PC-9 (cell line): ENCODE data around the gene HLA-DRB1. TPM values are rescaled to one million over a fixed set of nuclear protein-coding genes. Genes with fewer than 3 reads are reported as not detected.

Source experiments
- BruUV-seq: library from RNA; stranded (reverse); fragments of 400-500 nt; replicated peaks from 2 replicates; lab custom pipeline; 2021; lab: Mats Ljungman, UMichigan
- CTCF ChIA-PET: fragments of 300-600 bp; sonication (Branson Sonifier 250); formaldehyde crosslinking; loops from one replicate; lab custom pipeline; 2022; ENCODE audit warnings: antibody characterized with exemption; lab: Charles Lee
- POLR2A ChIA-PET: fragments of 300-600 bp; sonication (Branson Sonifier 250); formaldehyde crosslinking; loops from one replicate; lab custom pipeline; 2022; ENCODE audit warnings: antibody characterized with exemption; ENCODE audit not compliant: unreplicated experiment; lab: Charles Lee
- DNase-seq, 2 experiments: peaks; one replicate each; pipeline versions ENCODE4 v3.0.0 to v3.0.0-alpha.2; 2015 to 2022; ENCODE audit warnings: mixed read lengths in 1 of 2
- H2AFZ ChIP-seq: fragments of 200-600 bp; sonication (generic); 2 replicates; pipeline ENCODE4 v1.8.1; 2017; ENCODE audit warnings: antibody characterized with exemption
- H3F3A ChIP-seq: fragments of 200-600 bp; sonication (generic); 2 replicates; pipeline ENCODE4 v1.8.1; 2017; ENCODE audit warnings: antibody characterized with exemption, mild to moderate bottlenecking, low read depth; ENCODE audit not compliant: insufficient read depth
- H3K27ac ChIP-seq: fragments of 200-600 bp; sonication (generic); 2 replicates; pipeline ENCODE4 v1.6.1; 2016; ENCODE audit warnings: mixed run types
- H3K27me3 ChIP-seq: fragments of 200-600 bp; sonication (generic); 2 replicates; pipeline ENCODE4 v1.6.1; 2016; ENCODE audit warnings: low read depth, mixed run types; ENCODE audit not compliant: insufficient read depth
- H3K36me3 ChIP-seq: fragments of 200-600 bp; sonication (generic); 2 replicates; pipeline ENCODE4 v1.6.1; 2016; ENCODE audit warnings: low read depth, mixed run types
- H3K4me1 ChIP-seq: fragments of 200-600 bp; sonication (generic); replicated peaks from 2 replicates; pipeline ENCODE4 v1.6.1; 2016; ENCODE audit warnings: mixed run types; ENCODE audit not compliant: insufficient read depth
- H3K4me2 ChIP-seq: fragments of 200-600 bp; sonication (generic); 2 replicates; pipeline ENCODE4 v1.6.1; 2017; ENCODE audit warnings: mixed run types
- H3K4me3 ChIP-seq: fragments of 200-600 bp; sonication (generic); 2 replicates; pipeline ENCODE4 v1.6.1; 2016; ENCODE audit warnings: mixed run types
- H3K79me2 ChIP-seq: fragments of 200-600 bp; sonication (generic); 2 replicates; pipeline ENCODE4 v1.6.1; 2017; ENCODE audit warnings: low read depth, mixed run types
- H3K9me2 ChIP-seq: fragments of 200-600 bp; sonication (generic); 2 replicates; pipeline ENCODE4 v1.8.1; 2017; ENCODE audit warnings: mild to moderate bottlenecking; ENCODE audit not compliant: insufficient read depth
- H3K9me3 ChIP-seq: fragments of 200-600 bp; sonication (generic); 2 replicates; pipeline ENCODE4 v1.8.1; 2016; ENCODE audit warnings: low read depth; ENCODE audit not compliant: insufficient read depth
- H4K20me1 ChIP-seq: fragments of 200-600 bp; sonication (generic); 2 replicates; pipeline ENCODE4 v1.8.1; 2017; ENCODE audit not compliant: insufficient read depth
- EZH2 ChIP-seq: fragments of 200-600 bp; sonication (generic); IDR thresholded peaks from 2 replicates; pipeline ENCODE4 v1.8.0; 2017; ENCODE audit warnings: antibody characterized with exemption, low read depth
- intact Hi-C: fragments of 100-400 bp; cut with micrococcal nuclease; formaldehyde crosslinking; loops from one replicate; pipeline ENCODE4 v1.10.0; 2022; ENCODE audit not compliant: unreplicated experiment
- total RNA-seq: library from RNA; stranded (reverse); gene quantifications from 2 replicates; pipeline ENCODE4 v1.2.3, GENCODE V29; 2021
- TF ChIP-seq, protein P1 (sequence below): fragments of 200-600 bp; sonication (generic); conservative IDR thresholded peaks from 2 replicates; pipeline ENCODE4 v1.6.1; 2017; ENCODE audit warnings: mixed run types, antibody characterized with exemption, mild to moderate bottlenecking, moderate library complexity

HLA-DRB1 gene
- total RNA-seq, 1 experiment from 2014 or later = 3.1 TPM

DNA sequence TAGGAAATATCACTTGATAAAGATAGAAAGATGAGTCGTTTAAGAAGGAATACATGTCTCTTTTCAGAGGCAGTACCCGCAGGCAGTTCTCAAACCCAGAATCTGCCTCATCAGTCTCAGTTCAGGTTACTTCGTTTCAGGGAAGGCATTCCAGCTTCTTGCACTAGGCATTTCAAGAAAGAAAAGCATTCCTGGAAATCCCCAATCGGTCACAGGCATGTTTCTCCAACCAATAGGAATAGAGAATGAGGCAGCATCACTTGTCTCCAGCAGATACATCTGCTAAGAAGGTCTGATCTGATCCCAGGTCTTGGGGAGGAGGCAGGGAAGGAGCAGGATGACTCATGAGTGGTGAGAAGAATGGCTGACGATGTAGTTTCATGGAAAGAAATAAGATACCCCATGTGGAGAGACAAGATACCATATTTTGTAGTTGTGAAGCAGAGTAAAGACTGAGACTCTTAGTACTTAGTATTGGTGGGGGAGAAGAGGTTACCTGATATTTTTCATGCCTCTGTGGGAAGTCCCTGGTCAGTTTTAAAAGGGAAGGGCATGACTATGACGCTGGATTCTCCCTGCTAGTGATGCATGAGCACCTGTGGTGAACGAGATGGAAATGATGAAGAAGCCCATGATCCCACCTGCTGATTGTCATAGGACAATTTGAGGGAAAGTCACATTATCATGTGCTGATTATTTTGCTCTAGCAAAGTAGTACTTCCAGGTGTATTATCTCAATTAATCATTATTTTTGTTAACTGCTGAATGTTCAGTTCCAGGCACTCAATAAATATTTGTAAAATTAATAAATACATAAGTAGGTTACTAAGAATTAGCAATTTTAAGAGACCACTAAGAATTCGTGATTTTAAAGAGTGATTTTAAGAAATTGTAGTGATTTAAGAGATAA lies 20.3 kb upstream of the HLA-DRB1 start:
- Histone ChIP-seq H3K36me3 (no peaks in the 10 kb centered on the region), H3K9me3 (no peaks in the 10 kb centered on the region), H4K20me1 (no peaks in the 10 kb centered on the region), H3K4me3 (no peak overlapping the region), H3K27me3 (peaks cover 3% of the 10 kb centered on the region), H3F3A (no peaks in the 10 kb centered on the region), H3K27ac (no peak overlapping the region), H2AFZ (no peak overlapping the region), H3K9me2 (no peaks in the 10 kb centered on the region; the same call in 1 of the 2 replicates), H3K4me1 (no peaks in the 10 kb centered on the region), H3K79me2 (no peaks in the 10 kb centered on the region), H3K4me2 (no peak overlapping the region)
- peak; percentile 61 to 72 for DNase-seq
- POLR2A ChIA-PET = no interaction called here
- TF ChIP-seq, protein P1, sequence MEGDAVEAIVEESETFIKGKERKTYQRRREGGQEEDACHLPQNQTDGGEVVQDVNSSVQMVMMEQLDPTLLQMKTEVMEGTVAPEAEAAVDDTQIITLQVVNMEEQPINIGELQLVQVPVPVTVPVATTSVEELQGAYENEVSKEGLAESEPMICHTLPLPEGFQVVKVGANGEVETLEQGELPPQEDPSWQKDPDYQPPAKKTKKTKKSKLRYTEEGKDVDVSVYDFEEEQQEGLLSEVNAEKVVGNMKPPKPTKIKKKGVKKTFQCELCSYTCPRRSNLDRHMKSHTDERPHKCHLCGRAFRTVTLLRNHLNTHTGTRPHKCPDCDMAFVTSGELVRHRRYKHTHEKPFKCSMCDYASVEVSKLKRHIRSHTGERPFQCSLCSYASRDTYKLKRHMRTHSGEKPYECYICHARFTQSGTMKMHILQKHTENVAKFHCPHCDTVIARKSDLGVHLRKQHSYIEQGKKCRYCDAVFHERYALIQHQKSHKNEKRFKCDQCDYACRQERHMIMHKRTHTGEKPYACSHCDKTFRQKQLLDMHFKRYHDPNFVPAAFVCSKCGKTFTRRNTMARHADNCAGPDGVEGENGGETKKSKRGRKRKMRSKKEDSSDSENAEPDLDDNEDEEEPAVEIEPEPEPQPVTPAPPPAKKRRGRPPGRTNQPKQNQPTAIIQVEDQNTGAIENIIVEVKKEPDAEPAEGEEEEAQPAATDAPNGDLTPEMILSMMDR = no peak
- TF ChIP-seq EZH2 = no peak
- no TSS peak for BruUV-seq
- intact Hi-C loops = no loop called here
- CTCF ChIA-PET = no interaction called here

DNA sequence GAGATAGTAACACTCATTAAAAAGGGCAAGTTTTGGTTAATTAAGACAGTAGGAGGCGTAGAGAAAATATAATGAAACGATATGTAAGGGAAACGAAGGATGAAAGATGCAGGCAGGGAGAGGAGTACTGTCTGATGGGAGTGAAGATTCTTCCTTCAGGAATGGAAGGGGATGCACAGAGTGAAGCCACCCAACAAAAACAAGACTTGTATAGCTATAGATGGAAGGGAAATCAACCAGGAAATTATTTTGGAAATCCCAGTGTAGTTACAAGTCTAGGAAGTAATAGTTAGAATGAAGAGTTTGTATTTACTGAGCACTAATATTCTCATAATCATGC lies 19.7 kb upstream of the HLA-DRB1 start:
- Histone ChIP-seq H3K27me3 (peaks cover 7% of the 10 kb centered on the region), H3K79me2 (no peaks in the 10 kb centered on the region), H3F3A (no peaks in the 10 kb centered on the region), H3K4me3 (no peak overlapping the region), H3K4me2 (no peak overlapping the region), H4K20me1 (no peaks in the 10 kb centered on the region), H3K9me3 (no peaks in the 10 kb centered on the region), H2AFZ (no peak overlapping the region), H3K36me3 (no peaks in the 10 kb centered on the region), H3K4me1 (no peaks in the 10 kb centered on the region), H3K27ac (no peak overlapping the region), H3K9me2 (no peaks in the 10 kb centered on the region; the same call in 1 of the 2 replicates)
- DNase-seq = no peak
- POLR2A ChIA-PET = no interaction called here
- intact Hi-C loops = no loop called here
- CTCF ChIA-PET = no interaction called here
- BruUV-seq = no TSS peak
- no peak for TF ChIP-seq EZH2
- TF ChIP-seq, protein P1 = no peak

DNA sequence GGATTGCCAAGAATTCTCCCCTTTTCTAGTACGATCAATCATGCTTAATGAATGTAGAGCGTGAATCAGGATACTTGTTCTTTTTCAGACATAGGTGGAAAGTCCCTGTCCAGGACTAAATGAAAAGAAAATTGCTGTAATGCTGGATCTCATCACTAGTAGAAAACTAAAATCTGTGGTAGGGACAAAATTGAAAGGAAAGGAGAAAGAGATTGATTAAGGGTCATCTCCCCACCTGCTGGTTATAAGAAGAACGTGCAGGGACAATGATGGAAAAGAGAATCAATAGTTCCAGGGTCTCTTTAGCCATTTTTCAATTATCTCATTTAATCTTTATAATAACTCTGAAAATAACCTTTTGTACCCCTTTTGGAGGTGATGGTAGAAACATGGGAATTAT lies 18.7 kb upstream of the HLA-DRB1 start:
- Histone ChIP-seq H3K4me3 (no peak overlapping the region), H3K27ac (no peak overlapping the region), H3F3A (no peaks in the 10 kb centered on the region), H3K9me2 (no peaks in the 10 kb centered on the region; the same call in 1 of the 2 replicates), H3K27me3 (peaks cover 9% of the 10 kb centered on the region), H3K4me2 (no peak overlapping the region), H4K20me1 (no peaks in the 10 kb centered on the region), H3K79me2 (no peaks in the 10 kb centered on the region), H2AFZ (no peak overlapping the region), H3K4me1 (no peaks in the 10 kb centered on the region), H3K36me3 (no peaks in the 10 kb centered on the region), H3K9me3 (no peaks in the 10 kb centered on the region)
- POLR2A ChIA-PET = no interaction called here
- intact Hi-C loops = no loop called here
- no TSS peak for BruUV-seq
- CTCF ChIA-PET = no interaction called here
- DNase-seq = no peak
- TF ChIP-seq EZH2 = no peak
- TF ChIP-seq, protein P1 = no peak
